HK-2 (cell line): ENCODE results near the gene CCDC187.
A peak's percentile ranks its signal among the peaks of the same experiment; 100 is the strongest.

Experiments used
- DNase-seq: peaks from one replicate; pipeline ENCODE4 v3.0.0-alpha.2; 2018; ENCODE audit not compliant: unreplicated experiment

The CCDC187 gene

DNA sequence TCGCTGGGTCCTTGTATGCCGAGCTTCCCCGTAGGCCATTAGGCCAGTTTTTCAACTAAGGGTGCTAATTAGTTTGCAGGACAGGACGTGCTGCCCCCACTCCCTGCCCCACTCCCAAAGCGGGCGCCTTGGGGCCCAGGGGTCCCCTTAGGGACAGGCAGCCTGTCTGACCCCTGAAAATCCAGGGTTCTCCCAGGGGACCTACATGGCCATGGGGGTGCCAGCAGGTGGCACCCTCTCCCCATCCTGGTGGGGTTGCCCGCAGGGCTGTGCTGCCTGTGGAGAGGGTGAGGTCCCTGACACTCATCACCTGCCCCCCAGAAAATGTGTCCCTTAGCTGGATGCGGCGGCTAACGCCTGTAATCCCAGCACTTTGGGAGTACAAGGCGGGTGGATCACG is 8.5 kb upstream of the CCDC187 start:
- DNase-seq: peak; percentile 46

DNA sequence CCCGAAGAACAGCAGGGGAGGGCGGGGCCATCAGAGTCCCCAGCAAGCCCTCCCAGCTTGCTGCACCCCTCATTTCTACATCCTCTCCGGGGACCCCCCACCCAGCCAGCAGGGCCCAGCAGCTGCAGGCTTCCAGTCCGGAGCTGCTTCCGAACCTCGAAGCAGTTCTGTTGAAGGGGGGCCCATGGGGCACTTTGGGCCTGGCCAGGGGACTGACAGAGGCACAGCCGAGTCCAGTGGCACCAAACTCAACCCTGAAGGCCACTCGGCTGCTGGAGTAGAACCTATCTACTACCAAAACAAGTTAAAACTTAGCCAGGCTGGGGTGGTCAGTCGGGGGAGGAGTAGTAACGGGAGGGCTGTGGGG is 8.1 kb upstream of the CCDC187 start:
- DNase-seq: no peak

GRCh38 chr9:136311051-136312008 is 7.4 kb upstream of the CCDC187 start:
- peak; percentile 59 for DNase-seq

GRCh38 chr9:136310273-136311030 is 6.6 kb upstream of the CCDC187 start:
- DNase-seq: no peak

- DNase-seq: no peak
Measured at GRCh38 chr9:136309806-136310220, 5.9 kb upstream of the CCDC187 start.

DNA sequence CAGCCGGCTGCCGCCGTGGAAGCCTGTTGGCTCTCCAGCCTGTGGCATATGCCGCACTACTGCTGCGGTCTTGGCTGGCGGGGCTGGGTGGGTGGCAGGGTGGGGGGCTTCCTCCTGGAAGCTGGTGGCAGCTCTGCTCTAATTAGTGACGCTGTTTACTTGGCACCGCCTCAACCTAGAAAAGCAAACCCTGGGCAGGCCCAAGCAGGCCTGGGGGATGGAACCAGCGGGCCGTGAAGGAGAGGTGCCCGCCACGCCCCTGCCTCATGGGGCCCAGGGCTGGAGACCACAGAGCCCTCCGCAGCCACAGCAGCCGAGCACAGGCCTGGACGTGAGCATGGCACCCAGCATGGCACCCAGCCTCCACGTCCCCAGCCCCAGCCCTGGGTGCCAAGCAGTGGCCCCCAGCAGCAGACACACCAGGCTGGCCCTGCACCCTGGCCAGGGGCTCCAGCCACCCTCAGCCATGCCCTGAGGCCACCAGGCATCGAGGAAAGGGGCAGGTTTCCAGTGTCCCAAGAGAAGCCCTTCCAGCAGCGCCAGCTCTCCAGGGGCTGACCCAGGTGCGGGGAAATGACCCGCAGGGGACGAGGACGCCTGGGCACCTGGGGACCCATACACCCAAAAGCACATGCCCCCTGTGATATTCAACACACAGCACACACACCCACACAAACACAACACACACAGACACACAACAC is 5.4 kb upstream of the CCDC187 start:
- peak; percentile 52 for DNase-seq

DNA sequence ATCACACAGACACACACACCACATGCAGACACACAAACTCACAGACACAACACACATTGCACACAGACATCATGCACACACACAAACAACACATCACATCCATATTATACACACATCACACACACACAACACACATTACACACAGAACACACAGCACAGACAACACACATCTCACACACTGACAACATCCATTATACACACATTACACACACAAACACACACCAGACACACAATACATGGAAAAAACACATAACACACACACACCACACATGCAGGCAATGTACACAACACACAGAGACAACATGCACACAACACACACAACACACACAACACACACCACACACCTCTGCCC is 4.8 kb upstream of the CCDC187 start:
- no peak for DNase-seq

- no peak for DNase-seq
Measured at GRCh38 chr9:136308006-136308701, 4.3 kb upstream of the CCDC187 start.

- DNase-seq: no peak
Measured at GRCh38 chr9:136307215-136307750, 3.4 kb upstream of the CCDC187 start.

DNA sequence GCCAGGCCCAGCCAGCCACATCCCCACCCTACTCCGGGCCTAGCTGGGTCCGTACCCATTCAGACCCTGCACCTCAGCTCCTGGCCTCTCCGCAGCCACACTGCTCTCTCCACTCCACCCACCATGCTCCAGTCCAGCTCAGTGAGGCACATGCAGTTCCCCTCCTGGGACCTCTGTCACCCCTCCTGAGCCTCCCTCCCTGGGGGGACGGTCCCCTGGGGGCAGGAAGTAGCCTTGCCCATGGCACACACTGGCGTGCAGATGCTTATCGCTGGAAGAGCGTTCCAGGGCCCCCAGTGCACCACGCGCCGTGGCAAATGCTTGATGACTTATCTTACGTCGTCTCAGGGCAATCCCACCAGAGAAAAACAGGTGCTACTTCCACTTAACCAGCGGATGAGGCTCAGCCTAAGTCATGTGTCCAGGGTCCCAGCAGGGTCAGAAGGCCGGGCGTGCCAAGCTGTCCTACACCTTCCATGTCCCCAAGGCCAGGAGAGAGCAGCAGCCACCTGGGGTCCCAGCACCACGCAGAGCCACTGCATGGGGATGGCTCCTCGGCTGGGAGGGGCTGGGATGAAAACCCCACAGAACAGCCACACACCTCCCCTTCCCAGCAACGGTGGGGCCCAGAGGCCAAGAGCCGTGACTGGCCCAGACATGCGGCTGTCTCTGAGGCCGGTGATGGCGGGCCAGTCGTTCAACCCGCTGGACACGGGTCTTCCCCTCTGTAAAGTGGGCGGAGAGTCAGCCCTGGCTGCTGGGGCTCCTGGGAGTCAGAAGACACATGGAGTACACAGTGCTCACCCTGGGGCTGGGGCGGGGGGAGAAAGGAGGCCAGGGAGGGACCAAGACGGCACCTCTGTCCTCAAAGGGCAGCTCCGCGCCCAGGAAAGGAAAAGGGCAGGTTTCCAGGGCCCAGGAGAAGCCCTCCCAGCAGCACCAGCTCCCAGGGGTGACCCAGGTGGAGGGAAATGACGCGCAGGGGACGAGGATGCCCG is 2.6 kb upstream of the CCDC187 start:
- DNase-seq: no peak

DNA sequence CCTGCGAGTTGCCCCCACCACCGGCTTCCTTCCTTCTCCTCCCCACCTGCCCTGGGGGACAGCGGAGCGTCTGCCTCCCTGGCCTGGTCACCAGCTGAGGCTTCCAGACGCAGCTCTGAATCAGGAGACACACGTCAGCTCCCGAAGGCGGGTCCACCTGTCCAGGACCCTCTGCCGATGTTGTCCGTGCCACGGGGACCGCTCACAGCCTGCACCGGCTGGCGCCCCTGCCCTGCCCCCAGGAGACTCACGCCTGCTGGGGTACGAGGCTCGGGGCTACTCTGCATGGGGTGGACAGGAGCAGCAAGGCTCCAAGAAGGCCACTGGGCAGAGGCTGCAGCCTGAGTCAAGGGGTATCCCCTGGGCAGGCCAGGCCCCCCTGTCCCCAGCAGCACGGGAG is 1.9 kb upstream of the CCDC187 start:
- DNase-seq: no peak

DNA sequence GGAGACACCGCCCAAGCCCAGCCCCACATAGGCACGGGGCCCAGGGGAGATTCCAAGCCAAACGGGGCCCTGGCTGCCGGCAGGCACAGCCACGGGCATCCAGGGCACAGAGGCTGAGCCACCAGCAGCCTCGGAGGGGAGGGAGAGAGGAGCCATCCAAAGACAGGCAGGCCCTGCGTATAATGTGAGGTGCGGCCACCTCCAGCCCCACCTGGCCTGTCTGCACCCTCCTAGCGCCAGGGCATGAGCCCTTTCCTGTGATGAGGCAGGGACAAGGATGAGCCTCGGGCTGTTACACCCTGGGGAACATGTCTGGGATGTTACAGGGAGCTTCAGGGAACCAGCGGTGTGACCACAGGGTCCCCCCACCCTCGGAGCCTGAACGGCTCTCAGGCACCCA is 1.1 kb upstream of the CCDC187 start:
- DNase-seq: no peak

- no peak for DNase-seq
Measured at GRCh38 chr9:136304456-136304855, 562 bp upstream of the CCDC187 start.

DNA sequence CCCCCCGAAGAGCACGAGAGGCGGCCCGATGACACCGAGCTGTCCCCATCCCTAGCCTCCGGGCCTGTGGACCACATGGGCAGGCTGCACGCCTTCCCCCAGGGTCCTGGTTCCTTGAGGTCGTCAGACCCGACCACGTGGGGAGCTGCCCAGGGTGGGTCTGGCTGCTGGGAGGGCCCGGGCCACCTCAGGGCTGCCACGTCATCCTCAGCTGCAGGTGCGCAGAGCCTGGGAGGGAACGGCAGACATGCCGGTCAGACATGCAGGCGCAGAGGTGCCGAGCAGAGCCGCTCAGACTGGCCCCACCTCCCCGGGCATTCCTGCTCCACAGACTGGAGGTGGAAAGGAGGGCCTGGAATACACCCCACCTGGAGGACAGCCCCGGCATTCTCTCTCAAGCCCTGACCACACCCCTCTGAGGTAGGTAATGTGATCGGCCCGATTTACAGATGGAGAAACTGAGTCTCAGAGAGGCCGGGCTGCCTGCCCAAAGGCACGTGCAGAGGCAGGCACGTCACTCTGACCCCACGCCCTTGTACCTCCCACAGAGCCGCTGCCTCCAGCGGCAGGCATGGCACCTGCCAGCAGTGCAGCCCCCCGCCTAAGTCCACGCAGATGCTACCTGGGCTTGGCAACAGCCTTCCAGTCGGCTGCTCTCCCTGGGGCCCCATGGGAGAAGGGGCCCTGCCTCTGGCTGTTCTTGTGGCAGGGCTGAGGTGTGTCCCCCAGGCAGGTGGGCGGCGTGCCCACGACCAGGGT is 649 bp downstream of the CCDC187 start:
- DNase-seq: no peak

GRCh38 chr9:136302527-136302926 is 1.4 kb downstream of the CCDC187 start:
- no peak for DNase-seq

DNA sequence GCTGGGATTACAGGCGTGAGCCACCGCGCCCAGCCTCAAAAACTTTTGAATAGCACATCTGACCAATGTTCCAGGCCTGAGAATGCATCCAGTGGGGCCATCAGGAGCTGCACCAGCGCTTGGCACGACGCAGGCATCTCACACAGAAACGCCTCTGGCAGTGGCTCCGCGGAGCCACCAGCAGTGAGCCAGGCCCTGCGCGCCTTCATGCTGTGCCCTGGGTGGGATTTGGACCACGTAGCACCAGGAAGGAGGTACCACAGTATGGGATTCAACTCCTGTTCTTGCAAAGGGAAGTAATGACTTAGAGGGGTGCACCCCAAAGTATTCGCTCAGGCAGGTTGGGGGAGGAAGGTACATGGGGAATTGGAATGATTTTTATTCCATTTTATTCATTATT is 3.0 kb downstream of the CCDC187 start:
- no peak for DNase-seq

- no peak for DNase-seq
Measured at GRCh38 chr9:136300016-136300545, 3.8 kb downstream of the CCDC187 start.

GRCh38 chr9:136299541-136299940 is 4.4 kb downstream of the CCDC187 start:
- no peak for DNase-seq

DNA sequence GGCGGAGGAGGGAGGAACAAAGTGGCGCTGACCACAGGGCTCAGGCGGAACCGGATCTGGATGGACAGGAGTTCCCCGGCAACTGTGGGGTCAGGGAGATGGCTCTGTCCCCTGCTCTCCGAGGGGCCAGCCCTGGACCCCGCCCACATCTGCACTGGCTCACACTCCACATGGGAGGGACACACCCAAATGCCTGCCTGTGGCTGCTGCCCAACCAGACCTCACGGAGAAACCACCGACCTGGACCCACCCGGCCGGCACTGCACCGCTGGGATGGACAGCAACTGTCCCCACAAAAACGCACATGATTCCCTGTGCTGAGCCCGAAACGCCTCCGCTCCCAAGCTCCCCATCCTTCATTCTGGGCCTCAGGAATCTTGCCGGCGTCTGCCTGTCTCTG is 4.8 kb downstream of the CCDC187 start:
- DNase-seq: no peak
